ENCODE data around the gene ABLIM3. TPM values are rescaled to one million over a fixed set of nuclear protein-coding genes. Genes with fewer than 3 reads are reported as not detected.

ABLIM3 gene
- total RNA-seq, 1 donor from 2014 or later: not detected

DNA sequence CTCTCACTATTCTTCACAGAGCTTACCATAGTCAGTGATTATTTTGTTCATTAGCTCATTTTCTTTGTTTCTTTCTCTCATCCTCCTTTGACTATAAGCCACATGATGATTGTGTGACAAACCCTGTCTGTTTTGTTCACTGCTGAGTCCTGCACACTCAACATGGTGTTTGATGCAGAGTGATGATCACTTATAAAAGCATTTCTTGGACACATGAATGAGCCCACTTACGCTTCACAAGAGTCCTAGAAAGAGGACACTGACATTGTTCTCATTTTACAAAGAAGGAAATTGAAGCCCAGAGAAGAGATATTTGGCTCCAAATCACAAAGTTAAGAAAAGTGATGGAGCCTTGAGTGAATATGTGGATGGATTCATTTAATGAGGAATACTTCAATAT, 13.4 kb downstream of the ABLIM3 start:
- Mint-ChIP-seq H3K36me3 (no peaks in the 10 kb centered on the region), H3K27ac (no peak overlapping the region), H3K4me1 (peaks cover 15% of the 10 kb centered on the region), H3K4me3 (no peak overlapping the region), H3K9me3 (no peaks in the 10 kb centered on the region), H3K27me3 (ENCODE audit: insufficient read depth, low read depth) (no peaks in the 10 kb centered on the region)
- Histone ChIP-seq H3K4me2 (no peak overlapping the region), H3K9ac (no peak overlapping the region), H3K27ac (no peak overlapping the region), H2AFZ (replicated peaks) (no peak overlapping the region), H3K79me2 (ENCODE audit: low read depth) (no peaks in the 10 kb centered on the region), H3K4me1 (no peaks in the 10 kb centered on the region), H3F3A (ENCODE audit: low read depth) (no peaks in the 10 kb centered on the region), H3K4me3 (no peak overlapping the region), H3K9me3 (ENCODE audit: low read depth) (no peaks in the 10 kb centered on the region), H4K20me1 (ENCODE audit: low read depth) (no peaks in the 10 kb centered on the region), H3K27me3 (no peaks in the 10 kb centered on the region), H3K36me3 (no peaks in the 10 kb centered on the region)
- TF ChIP-seq, protein P1, sequence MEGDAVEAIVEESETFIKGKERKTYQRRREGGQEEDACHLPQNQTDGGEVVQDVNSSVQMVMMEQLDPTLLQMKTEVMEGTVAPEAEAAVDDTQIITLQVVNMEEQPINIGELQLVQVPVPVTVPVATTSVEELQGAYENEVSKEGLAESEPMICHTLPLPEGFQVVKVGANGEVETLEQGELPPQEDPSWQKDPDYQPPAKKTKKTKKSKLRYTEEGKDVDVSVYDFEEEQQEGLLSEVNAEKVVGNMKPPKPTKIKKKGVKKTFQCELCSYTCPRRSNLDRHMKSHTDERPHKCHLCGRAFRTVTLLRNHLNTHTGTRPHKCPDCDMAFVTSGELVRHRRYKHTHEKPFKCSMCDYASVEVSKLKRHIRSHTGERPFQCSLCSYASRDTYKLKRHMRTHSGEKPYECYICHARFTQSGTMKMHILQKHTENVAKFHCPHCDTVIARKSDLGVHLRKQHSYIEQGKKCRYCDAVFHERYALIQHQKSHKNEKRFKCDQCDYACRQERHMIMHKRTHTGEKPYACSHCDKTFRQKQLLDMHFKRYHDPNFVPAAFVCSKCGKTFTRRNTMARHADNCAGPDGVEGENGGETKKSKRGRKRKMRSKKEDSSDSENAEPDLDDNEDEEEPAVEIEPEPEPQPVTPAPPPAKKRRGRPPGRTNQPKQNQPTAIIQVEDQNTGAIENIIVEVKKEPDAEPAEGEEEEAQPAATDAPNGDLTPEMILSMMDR (IDR thresholded peaks at IDR 0.05): no peak
- TF ChIP-seq EZH2phosphoT487 (IDR thresholded peaks at IDR 0.05): no peak
- no peak for TF ChIP-seq EZH2 (IDR thresholded peaks at IDR 0.05)
- DNase-seq (ENCODE audit: low spot score): no peak

DNA sequence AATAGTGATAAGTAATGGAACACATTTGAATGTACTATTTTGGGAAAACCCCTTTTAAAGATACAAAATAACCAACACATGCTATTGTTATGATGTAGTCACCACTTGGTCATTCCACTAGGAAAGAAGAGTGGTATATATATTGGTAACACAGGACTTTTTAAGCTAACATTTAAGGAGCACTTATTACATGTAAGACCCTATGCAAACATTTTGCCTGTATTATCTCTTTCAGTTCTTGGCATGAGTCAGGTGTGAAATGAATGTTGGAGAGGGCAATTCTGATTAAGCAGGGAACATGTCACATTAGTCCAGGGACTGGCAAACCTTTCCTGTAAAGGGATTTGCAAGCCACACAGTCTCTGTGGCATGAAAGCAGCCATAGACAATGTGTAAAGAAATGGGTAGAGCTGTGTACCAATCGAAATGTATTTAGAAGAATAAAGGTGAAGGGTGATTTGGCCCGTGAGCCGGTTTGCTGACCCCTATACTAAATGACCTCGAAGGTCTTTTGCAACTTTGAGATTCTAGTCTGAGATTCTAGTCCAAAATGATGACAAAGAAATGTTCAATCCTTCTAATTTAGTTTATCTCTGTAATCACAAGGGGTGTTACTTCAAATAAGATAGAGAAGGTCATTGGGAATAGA, 15.3 kb downstream of the ABLIM3 start:
- Histone ChIP-seq H3K4me1 (no peaks in the 10 kb centered on the region), H3K79me2 (ENCODE audit: low read depth) (no peaks in the 10 kb centered on the region), H3K9me3 (ENCODE audit: low read depth) (no peaks in the 10 kb centered on the region), H3K36me3 (no peaks in the 10 kb centered on the region), H3K9ac (no peak overlapping the region), H3K27me3 (no peaks in the 10 kb centered on the region), H2AFZ (replicated peaks) (no peak overlapping the region), H3F3A (ENCODE audit: low read depth) (no peaks in the 10 kb centered on the region), H4K20me1 (ENCODE audit: low read depth) (no peaks in the 10 kb centered on the region), H3K4me3 (no peak overlapping the region), H3K27ac (no peak overlapping the region), H3K4me2 (no peak overlapping the region)
- no peaks in the 10 kb centered on the region for H3K36me3 Mint-ChIP-seq
- H3K27me3 Mint-ChIP-seq (ENCODE audit: insufficient read depth, low read depth): no peaks in the 10 kb centered on the region
- peaks cover 15% of the 10 kb centered on the region for H3K4me1 Mint-ChIP-seq
- no peak overlapping the region for H3K27ac Mint-ChIP-seq
- no peak for TF ChIP-seq EZH2 (IDR thresholded peaks at IDR 0.05)
- H3K4me3 Mint-ChIP-seq: no peak overlapping the region
- H3K9me3 Mint-ChIP-seq: no peaks in the 10 kb centered on the region
- no peak for DNase-seq (ENCODE audit: low spot score)

DNA sequence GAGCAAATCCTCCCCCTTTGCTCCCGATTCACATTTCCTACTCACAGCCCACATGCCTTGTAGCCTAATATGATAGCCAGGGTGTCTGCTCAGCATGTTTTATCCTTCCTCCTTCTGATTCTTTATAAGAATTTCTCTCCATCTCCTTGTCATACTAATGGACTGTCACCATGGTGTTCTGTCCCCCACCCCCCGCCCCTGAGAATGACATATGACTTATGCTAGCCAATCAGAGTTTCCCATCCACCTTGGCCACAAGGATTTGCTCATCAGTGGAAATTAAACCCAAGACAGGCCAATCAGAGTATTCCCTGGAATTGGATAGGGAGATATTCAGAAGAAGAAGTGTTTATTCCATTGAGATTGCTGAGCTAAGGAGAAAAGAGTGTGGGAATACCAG, 16.0 kb downstream of the ABLIM3 start:
- no peak for TF ChIP-seq EZH2 (IDR thresholded peaks at IDR 0.05)
- no peak for TF ChIP-seq EZH2phosphoT487 (IDR thresholded peaks at IDR 0.05)
- TF ChIP-seq, protein P1 (IDR thresholded peaks at IDR 0.05): no peak
- Histone ChIP-seq H3K79me2 (ENCODE audit: low read depth) (no peaks in the 10 kb centered on the region), H3K9ac (no peak overlapping the region), H3K27me3 (no peaks in the 10 kb centered on the region), H3K4me3 (no peak overlapping the region), H3K4me1 (no peaks in the 10 kb centered on the region), H3K36me3 (no peaks in the 10 kb centered on the region), H3K9me3 (ENCODE audit: low read depth) (no peaks in the 10 kb centered on the region), H3K4me2 (no peak overlapping the region), H3K27ac (no peak overlapping the region), H2AFZ (replicated peaks) (no peak overlapping the region), H3F3A (ENCODE audit: low read depth) (no peaks in the 10 kb centered on the region), H4K20me1 (ENCODE audit: low read depth) (no peaks in the 10 kb centered on the region)
- H3K9me3 Mint-ChIP-seq: no peaks in the 10 kb centered on the region
- DNase-seq (ENCODE audit: low spot score): no peak
- no peak overlapping the region for H3K27ac Mint-ChIP-seq
- peaks cover 15% of the 10 kb centered on the region for H3K4me1 Mint-ChIP-seq
- H3K4me3 Mint-ChIP-seq: no peak overlapping the region
- H3K27me3 Mint-ChIP-seq (ENCODE audit: insufficient read depth, low read depth): no peaks in the 10 kb centered on the region
- no peaks in the 10 kb centered on the region for H3K36me3 Mint-ChIP-seq

DNA sequence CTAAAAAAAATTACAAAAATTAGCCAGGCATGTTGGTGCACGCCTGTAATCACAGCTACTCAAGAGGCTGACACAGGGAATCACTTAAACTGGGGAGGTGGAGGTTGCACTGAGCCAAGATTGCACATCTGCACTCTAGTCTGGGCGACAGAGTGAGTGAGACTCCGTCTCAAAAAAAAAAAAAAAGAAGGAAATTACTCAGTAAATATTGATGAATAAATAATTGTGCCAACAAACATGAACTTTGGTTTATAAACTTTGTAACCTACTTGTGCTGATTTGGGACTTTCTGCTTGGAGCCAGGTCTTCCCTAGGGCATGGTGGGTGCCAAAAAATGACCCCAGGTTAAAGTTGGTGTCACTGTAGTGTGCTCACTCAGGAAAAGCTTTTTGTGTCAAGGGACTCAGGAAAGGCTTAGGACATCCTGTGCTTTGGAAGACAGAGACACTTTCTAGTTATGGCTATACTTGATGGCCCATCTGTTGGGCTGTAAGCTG, 19.0 kb downstream of the ABLIM3 start:
- H3K9ac ChIP-seq: no peak overlapping the region
- Mint-ChIP-seq H3K4me3 (no peak overlapping the region), H3K4me1 (peaks cover under 1% of the 10 kb centered on the region), H3K27me3 (ENCODE audit: insufficient read depth, low read depth) (no peaks in the 10 kb centered on the region), H3K9me3 (no peaks in the 10 kb centered on the region), H3K27ac (no peak overlapping the region), H3K36me3 (no peaks in the 10 kb centered on the region)
- H3K79me2 ChIP-seq (ENCODE audit: low read depth): no peaks in the 10 kb centered on the region
- H3K27me3 ChIP-seq: no peaks in the 10 kb centered on the region
- no peak overlapping the region for H3K4me2 ChIP-seq
- H3K27ac ChIP-seq: no peak overlapping the region
- no peaks in the 10 kb centered on the region for H3K4me1 ChIP-seq
- H3K4me3 ChIP-seq: no peak overlapping the region
- H2AFZ ChIP-seq (replicated peaks): no peak overlapping the region
- no peaks in the 10 kb centered on the region for H3F3A ChIP-seq (ENCODE audit: low read depth)
- DNase-seq (ENCODE audit: low spot score): no peak
- TF ChIP-seq EZH2phosphoT487 (IDR thresholded peaks at IDR 0.05): no peak
- no peak for TF ChIP-seq EZH2 (IDR thresholded peaks at IDR 0.05)
- TF ChIP-seq, protein P1 (IDR thresholded peaks at IDR 0.05): no peak
- H3K36me3 ChIP-seq: no peaks in the 10 kb centered on the region
- no peaks in the 10 kb centered on the region for H3K9me3 ChIP-seq (ENCODE audit: low read depth)
- H4K20me1 ChIP-seq (ENCODE audit: low read depth): no peaks in the 10 kb centered on the region
